ENCODE results near the gene ALDH8A1.

ALDH8A1 gene

GRCh38 chr6:134930463-134930862 is 19.4 kb downstream of the ALDH8A1 start:
- no peaks in the 10 kb centered on the region for H3K9me3 Mint-ChIP-seq
- H3K27ac Mint-ChIP-seq: no peak overlapping the region
- H3K36me3 Mint-ChIP-seq (ENCODE audit: low read depth): peaks cover 9% of the 10 kb centered on the region
- TF ChIP-seq, protein P1, sequence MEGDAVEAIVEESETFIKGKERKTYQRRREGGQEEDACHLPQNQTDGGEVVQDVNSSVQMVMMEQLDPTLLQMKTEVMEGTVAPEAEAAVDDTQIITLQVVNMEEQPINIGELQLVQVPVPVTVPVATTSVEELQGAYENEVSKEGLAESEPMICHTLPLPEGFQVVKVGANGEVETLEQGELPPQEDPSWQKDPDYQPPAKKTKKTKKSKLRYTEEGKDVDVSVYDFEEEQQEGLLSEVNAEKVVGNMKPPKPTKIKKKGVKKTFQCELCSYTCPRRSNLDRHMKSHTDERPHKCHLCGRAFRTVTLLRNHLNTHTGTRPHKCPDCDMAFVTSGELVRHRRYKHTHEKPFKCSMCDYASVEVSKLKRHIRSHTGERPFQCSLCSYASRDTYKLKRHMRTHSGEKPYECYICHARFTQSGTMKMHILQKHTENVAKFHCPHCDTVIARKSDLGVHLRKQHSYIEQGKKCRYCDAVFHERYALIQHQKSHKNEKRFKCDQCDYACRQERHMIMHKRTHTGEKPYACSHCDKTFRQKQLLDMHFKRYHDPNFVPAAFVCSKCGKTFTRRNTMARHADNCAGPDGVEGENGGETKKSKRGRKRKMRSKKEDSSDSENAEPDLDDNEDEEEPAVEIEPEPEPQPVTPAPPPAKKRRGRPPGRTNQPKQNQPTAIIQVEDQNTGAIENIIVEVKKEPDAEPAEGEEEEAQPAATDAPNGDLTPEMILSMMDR (IDR thresholded peaks at IDR 0.05; ENCODE audit: unreplicated experiment in 3 of 3): no peak
- H3K4me1 Mint-ChIP-seq: peaks cover 12% of the 10 kb centered on the region
- no peaks in the 10 kb centered on the region for H3K27me3 Mint-ChIP-seq (ENCODE audit: low read depth)
- no peak overlapping the region for H3K4me3 Mint-ChIP-seq

- no peak overlapping the region for H3K27ac Mint-ChIP-seq
- H3K9me3 Mint-ChIP-seq: no peaks in the 10 kb centered on the region
- H3K4me1 Mint-ChIP-seq: peaks cover 6% of the 10 kb centered on the region
- no peaks in the 10 kb centered on the region for H3K27me3 Mint-ChIP-seq (ENCODE audit: low read depth)
- TF ChIP-seq, protein P1 (IDR thresholded peaks at IDR 0.05; ENCODE audit: unreplicated experiment in 3 of 3): no peak
- H3K36me3 Mint-ChIP-seq (ENCODE audit: low read depth): peaks cover 5% of the 10 kb centered on the region
- H3K4me3 Mint-ChIP-seq: no peak overlapping the region
Observed at GRCh38 chr6:134928151-134928900, 21.6 kb downstream of the ALDH8A1 start.

- peaks cover 5% of the 10 kb centered on the region for H3K36me3 Mint-ChIP-seq (ENCODE audit: low read depth)
- H3K27ac Mint-ChIP-seq: no peak overlapping the region
- no peaks in the 10 kb centered on the region for H3K9me3 Mint-ChIP-seq
- H3K27me3 Mint-ChIP-seq (ENCODE audit: low read depth): no peaks in the 10 kb centered on the region
- TF ChIP-seq, protein P1 (IDR thresholded peaks at IDR 0.05; ENCODE audit: unreplicated experiment in 3 of 3): no peak
- H3K4me1 Mint-ChIP-seq: peaks cover 7% of the 10 kb centered on the region
- no peak overlapping the region for H3K4me3 Mint-ChIP-seq
Observed at GRCh38 chr6:134925800-134926199, 24.1 kb downstream of the ALDH8A1 start.

DNA sequence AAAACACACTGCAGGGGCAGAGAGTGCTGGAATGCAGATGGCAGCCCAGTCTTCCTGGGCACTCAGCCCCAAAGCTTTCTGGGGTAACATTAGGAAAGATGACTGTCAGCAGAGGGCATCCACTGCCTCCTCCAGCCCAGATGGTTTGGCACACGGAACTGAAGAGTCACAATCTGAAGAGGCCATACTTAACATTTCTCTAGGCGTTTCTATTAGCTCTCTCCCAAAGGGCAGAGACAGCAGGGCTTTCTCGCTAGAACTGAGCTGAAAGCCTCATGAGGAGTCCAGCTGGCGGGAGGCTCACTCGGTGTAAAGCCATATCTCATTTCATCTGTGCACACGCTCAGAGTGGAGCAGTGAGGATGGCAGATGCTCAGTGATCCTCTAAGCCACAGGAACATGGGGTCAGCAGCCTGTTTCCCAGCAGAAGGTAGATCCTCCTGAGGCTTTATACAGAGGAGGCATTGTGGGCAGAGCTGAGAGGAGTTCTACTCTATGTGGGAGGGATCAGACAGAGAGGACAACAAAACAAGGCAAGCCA is 28.1 kb downstream of the ALDH8A1 start:
- Mint-ChIP-seq H3K4me1 (peaks cover 7% of the 10 kb centered on the region), H3K36me3 (ENCODE audit: low read depth) (no peaks in the 10 kb centered on the region), H3K4me3 (no peak overlapping the region), H3K27ac (no peak overlapping the region), H3K27me3 (ENCODE audit: low read depth) (no peaks in the 10 kb centered on the region), H3K9me3 (no peaks in the 10 kb centered on the region)
- TF ChIP-seq, protein P1 (IDR thresholded peaks at IDR 0.05; ENCODE audit: unreplicated experiment in 3 of 3): no peak

- TF ChIP-seq, protein P1 (IDR thresholded peaks at IDR 0.05; ENCODE audit: unreplicated experiment in 3 of 3): no peak
Observed at GRCh38 chr6:134921276-134921675, 28.6 kb downstream of the ALDH8A1 start.

DNA sequence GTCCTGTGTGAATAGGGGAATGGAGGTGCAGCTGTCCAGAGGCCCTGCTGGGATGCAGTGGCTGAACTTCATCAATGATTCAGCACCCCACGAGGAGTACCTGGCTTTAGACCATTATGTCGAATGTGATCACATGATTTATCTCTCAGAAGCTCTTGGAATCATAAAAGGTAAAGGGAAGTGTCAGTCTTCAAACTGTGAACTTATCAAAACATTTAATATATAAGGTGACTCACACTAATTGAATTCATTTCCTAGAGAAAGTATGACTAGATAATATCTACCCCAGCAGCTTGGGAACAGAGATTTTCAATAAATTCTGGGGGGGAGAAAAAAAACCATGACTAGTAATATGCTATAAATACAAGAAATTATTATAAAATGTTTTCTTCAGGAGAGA is 29.5 kb downstream of the ALDH8A1 start:
- Mint-ChIP-seq H3K4me1 (peaks cover 7% of the 10 kb centered on the region), H3K27ac (no peak overlapping the region), H3K4me3 (no peak overlapping the region), H3K9me3 (no peaks in the 10 kb centered on the region), H3K27me3 (ENCODE audit: low read depth) (no peaks in the 10 kb centered on the region), H3K36me3 (ENCODE audit: low read depth) (no peaks in the 10 kb centered on the region)
- TF ChIP-seq, protein P1 (IDR thresholded peaks at IDR 0.05; ENCODE audit: unreplicated experiment in 3 of 3): no peak

More at GRCh38 chr6:134921276-134921675, 28.6 kb downstream of the ALDH8A1 start:
- H3K9me3 Mint-ChIP-seq: no peaks in the 10 kb centered on the region
- peaks cover 7% of the 10 kb centered on the region for H3K4me1 Mint-ChIP-seq
- no peaks in the 10 kb centered on the region for H3K27me3 Mint-ChIP-seq (ENCODE audit: low read depth)
- H3K4me3 Mint-ChIP-seq: no peak overlapping the region
- H3K36me3 Mint-ChIP-seq (ENCODE audit: low read depth): no peaks in the 10 kb centered on the region
- no peak overlapping the region for H3K27ac Mint-ChIP-seq

Measured in nephron (organoid).